HG03060 (cell line): ENCODE measurements around the gene COL3A1.
A peak's percentile ranks its signal among the peaks of the same experiment; 100 is the strongest.

ENCODE experiments used
- ATAC-seq: cut with Tn5 transposase; IDR thresholded peaks from one replicate; pipeline ENCODE4 v1.9.1; 2021; ENCODE audit warnings: low read depth, moderate number of reproducible peaks; ENCODE audit not compliant: unreplicated experiment

Gene COL3A1

GRCh38 chr2:188973641-188974040 lies 532 bp upstream of the COL3A1 start:
- no peak for ATAC-seq

- no peak for ATAC-seq
Measured at GRCh38 chr2:188975497-188976102, 1.4 kb downstream of the COL3A1 start.

- ATAC-seq = no peak
Measured at GRCh38 chr2:188976545-188977268, 2.5 kb downstream of the COL3A1 start.

DNA sequence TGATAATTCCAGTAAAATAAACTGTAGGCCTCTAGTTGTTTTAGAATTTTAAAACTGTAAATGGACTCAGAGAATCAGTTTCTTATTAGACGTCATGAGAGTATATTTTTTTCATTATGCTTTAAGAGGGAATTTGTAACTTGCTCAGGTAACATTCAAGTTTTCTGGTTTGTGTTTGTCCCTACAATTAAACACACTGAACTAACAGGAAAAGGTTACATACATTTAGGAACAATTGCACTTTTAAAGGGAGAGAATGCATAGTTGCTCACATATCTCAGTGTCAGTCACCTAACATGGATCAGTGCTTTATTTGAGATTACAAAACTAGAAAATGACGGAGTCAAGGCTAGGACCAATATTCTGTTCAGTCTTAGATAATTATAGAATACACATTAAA lies 3.1 kb downstream of the COL3A1 start:
- ATAC-seq = no peak

DNA sequence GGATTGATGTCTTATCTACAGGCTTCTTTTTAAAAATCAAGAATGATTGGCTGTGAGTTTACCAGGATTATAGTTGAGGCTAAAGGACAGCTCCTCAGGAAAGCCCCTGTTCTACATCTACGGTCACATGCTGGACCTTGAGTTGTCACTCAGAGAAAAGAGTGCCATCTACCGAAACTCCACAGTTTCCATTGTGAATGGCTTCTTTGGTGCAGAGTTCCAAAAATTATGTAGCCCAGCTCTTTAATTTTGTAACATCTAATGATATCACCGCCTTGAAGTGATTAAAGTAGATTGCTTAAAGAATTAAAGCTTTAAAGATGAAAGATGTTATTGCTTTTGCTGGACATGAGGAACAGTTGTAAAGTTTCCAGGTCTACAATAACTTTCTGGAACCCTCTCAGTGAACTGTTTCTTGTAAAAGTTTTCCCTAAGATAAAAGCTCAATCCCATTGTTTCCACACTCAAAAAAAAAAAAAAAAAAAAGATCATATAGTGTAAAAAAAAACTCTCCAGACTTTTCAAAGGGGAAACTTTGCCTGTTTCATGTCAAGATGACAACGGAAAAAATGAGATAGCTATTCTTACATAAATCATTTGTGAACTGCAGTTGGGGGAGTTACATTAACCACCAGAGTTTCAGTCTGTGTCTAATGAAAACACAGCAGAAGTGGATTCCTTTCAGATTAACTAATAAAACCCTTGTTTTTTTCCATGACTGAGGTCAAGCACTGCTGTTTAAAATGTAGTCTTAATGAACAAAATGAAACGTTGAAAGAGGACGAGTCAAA lies 4.3 kb downstream of the COL3A1 start:
- ATAC-seq = peak; percentile 75

DNA sequence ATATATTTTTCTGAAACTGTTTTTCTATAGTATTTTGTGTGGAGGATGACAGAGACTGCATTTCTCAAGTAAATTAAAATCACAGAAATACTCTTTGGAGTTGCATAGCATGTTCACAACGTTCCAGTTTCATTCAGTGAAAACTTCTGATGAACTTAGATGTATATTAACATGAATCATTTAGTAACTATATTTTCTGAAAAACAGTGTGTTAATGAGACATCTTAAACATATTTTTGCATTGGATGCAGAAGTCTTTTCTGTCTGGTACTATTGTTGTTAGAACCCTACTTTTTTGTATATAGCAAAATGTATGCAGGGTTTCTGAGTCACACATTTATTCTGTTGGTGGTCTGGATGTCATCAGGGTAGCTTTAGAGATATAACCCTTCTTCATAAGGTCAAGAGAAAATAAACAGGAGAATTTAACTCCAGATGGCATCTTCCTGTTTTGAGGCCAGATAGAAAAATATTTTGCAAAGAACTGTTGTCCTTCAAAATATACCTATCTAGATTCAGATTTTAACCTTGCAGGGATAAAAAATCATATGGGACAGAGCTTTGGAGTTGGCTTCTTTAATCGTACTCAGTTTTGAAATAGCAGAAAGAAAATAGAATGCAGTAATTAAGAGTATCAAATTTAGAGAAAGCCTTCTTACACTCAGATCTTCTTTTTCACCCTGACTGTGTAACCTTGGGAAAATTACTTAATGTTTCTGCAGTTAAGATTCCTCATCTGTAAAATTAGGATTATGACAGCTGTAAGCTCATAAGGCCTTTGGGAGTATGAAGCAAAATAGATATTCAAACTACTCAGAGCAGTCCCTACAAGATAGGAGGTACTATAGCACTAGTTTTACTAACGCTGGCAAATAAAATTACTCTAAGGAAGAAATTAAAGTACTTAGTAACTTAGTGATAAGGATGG lies 5.3 kb downstream of the COL3A1 start:
- no peak for ATAC-seq

GRCh38 chr2:188983427-188984064 lies 9.4 kb downstream of the COL3A1 start:
- no peak for ATAC-seq

GRCh38 chr2:188984065-188984491 lies 9.9 kb downstream of the COL3A1 start:
- no peak for ATAC-seq

- ATAC-seq = no peak
Measured at GRCh38 chr2:188984680-188985079, 10.5 kb downstream of the COL3A1 start.

DNA sequence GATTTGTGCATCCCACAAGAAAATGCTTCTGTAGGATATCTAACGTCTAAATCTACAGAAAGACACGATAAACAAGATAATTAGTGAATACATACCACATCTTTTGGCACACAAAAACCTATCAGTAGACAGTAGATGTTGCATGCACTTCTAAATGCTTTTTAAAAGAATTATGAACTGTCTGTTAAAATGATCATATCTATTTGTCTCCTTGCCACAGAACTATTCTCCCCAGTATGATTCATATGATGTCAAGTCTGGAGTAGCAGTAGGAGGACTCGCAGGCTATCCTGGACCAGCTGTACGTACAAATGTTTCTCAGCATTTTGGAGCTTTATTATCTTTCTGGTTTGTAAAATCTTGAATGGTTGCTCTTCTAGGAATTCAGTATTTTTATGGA lies 12.7 kb downstream of the COL3A1 start:
- no peak for ATAC-seq

GRCh38 chr2:188993247-188993646 lies 19.1 kb downstream of the COL3A1 start:
- ATAC-seq = no peak

DNA sequence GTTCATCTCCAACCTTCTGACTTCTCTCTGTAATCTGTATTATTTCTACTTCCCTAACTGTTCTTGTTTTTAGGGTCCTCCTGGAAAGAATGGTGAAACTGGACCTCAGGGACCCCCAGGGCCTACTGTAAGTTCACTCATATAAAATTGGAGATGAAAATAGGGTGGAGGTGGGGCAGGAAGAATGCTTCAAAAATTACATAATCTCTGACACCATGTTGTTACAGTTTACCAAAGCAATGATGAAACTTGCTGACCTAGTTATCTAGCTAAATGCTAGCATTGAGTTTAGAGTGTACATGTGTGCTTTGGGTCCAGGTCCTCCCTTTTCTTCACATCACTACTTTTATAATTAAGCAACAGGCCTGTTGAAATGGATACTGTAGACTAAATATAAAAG lies 23.1 kb downstream of the COL3A1 start:
- no peak for ATAC-seq

DNA sequence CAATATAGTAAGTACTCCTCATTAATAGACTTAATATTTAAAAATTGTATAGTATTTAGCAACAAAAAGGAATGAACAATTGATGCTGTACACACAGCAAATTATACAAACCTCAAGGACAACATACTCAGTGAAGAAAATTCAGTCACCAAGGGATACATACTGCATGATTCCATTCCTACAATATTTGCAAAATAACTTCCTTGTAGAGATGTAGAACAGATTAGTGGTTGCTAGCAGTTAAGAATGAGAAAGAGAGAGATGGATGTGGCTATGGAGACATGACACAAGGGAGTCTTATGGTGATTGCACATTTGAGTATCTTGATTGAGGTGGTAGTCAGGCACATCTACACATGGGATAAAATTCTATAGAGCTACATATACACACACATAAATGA lies 26.0 kb downstream of the COL3A1 start:
- no peak for ATAC-seq

- no peak for ATAC-seq
Measured at GRCh38 chr2:189002079-189002478, 27.9 kb downstream of the COL3A1 start.

DNA sequence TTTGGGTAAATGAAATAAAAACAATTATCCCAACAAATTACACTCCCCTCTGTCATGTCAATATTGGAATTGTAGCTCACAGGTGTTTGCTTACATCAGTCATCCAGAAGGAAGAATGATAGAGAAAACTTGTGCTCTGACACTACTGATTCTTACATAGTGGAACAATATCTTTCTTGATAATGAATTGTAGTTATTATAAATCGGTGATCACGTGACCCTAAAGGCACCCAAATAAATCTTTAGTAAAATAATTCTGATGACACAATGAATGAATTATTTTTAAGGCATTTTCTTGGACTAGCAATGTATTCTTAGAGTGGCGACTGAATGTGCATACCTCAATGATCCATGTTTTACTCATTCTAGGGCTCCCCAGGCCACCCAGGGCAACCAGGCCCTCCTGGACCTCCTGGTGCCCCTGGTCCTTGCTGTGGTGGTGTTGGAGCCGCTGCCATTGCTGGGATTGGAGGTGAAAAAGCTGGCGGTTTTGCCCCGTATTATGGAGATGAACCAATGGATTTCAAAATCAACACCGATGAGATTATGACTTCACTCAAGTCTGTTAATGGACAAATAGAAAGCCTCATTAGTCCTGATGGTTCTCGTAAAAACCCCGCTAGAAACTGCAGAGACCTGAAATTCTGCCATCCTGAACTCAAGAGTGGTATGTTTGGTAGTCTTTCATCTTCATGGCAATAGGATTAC lies 34.5 kb downstream of the COL3A1 start:
- no peak for ATAC-seq

- no peak for ATAC-seq
Measured at GRCh38 chr2:189010536-189010935, 36.4 kb downstream of the COL3A1 start.

- ATAC-seq = no peak
Measured at GRCh38 chr2:189012351-189012750, 38.2 kb downstream of the COL3A1 start.

DNA sequence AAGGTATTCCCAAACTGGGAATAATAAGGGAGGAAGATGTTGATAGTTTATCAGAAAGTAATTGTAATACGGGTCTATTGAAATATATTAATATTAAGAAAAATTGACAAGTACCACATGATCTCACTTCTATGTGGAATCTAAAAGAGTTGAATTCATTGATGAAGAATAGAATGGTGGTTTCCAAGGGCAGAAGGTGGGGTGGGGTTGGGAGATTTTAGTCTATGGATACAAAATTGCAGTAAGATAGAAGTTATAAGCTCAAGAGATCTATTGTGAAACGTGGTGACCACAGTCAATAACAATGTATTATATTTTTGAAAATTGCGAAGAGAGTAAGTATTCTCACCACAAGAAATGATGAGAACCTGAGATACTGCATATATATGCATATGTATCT lies 38.9 kb downstream of the COL3A1 start:
- ATAC-seq = no peak

GRCh38 chr2:189013671-189014448 lies 39.7 kb downstream of the COL3A1 start:
- no peak for ATAC-seq
